Keratinocyte (primary cell): ENCODE results near the gene ANKRD55.
"Not testable (repeated sequence)": the region's sequence is repeated elsewhere in the genome, so short reads cannot be mapped to it uniquely, and the experiment has no call there.

Source experiments
- EZH2 ChIP-seq: IDR thresholded peaks from one replicate; pipeline ENCODE4 v1.6.1; 2012; ENCODE audit warnings: inconsistent platforms, mild to moderate bottlenecking, low read length, moderate library complexity
- TF ChIP-seq, protein P1 (sequence below), 3 experiments: IDR thresholded peaks in 1 of 3; conservative IDR thresholded peaks in 1 of 3; optimal IDR thresholded peaks in 1 of 3; 2 replicates in 2 of 3; 3 replicates in 1 of 3; pipeline versions ENCODE3 to v1.5.1; 2011; ENCODE audit warnings: low read length in 3 of 3, mild to moderate bottlenecking in 3 of 3, moderate library complexity in 2 of 3, control low read depth in 1 of 3, inconsistent platforms in 1 of 3; ENCODE audit not compliant: insufficient read depth in 2 of 3; ENCODE audit errors: extremely low read depth in 1 of 3

DNA sequence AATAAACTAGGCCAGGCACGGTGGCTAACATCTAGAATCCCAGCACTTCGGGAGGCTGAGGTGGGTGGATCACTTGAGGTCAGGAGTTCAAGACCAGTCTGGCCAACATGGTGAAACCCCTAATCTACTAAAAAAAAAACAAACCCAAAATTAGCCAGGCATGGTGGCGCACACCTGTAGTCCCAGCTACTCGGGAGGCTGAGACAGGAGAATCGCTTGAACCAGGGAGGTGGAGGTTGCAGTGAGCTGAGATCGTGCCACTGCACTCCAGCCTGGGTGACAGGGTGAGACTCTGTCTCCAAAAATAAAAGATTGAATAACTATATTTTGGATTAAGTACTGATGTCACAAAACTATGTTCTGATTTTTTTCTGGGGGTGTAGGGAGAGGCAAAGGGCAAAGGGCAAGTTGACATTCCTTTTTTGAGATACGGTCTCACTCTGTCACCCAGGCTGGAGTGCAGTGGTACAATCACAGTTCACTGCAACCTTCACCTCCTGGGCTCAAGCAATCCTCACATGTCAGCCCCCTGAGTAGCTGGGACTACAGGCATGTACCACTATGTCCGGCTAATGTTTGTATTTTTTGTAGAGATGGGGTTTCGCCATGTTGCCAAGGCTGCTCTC is 110.7 kb downstream of the ANKRD55 start:
- not testable (repeated sequence) for TF ChIP-seq EZH2
- TF ChIP-seq, protein P1, sequence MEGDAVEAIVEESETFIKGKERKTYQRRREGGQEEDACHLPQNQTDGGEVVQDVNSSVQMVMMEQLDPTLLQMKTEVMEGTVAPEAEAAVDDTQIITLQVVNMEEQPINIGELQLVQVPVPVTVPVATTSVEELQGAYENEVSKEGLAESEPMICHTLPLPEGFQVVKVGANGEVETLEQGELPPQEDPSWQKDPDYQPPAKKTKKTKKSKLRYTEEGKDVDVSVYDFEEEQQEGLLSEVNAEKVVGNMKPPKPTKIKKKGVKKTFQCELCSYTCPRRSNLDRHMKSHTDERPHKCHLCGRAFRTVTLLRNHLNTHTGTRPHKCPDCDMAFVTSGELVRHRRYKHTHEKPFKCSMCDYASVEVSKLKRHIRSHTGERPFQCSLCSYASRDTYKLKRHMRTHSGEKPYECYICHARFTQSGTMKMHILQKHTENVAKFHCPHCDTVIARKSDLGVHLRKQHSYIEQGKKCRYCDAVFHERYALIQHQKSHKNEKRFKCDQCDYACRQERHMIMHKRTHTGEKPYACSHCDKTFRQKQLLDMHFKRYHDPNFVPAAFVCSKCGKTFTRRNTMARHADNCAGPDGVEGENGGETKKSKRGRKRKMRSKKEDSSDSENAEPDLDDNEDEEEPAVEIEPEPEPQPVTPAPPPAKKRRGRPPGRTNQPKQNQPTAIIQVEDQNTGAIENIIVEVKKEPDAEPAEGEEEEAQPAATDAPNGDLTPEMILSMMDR (optimal IDR thresholded peaks at IDR 0.05 in 1 of 3, IDR thresholded peaks at IDR 0.05 in 1 of 3, conservative IDR thresholded peaks at IDR 0.05 in 1 of 3; ENCODE audit: extremely low read depth in 1 of 3, insufficient read depth in 2 of 3, low read length in 3 of 3): not testable (repeated sequence)
